ENCODE measurements around the gene OR2D3.
A peak's percentile ranks its signal among the peaks of the same experiment; 100 is the strongest.
"Not testable (repeated sequence)": the region's sequence is repeated elsewhere in the genome, so short reads cannot be mapped to it uniquely, and the experiment has no call there.

The OR2D3 gene

GRCh38 chr11:6888830-6889229 is 32.0 kb upstream of the OR2D3 start:
- no peak for DNase-seq (ENCODE audit: low read depth)

GRCh38 chr11:6889835-6890234 is 31.0 kb upstream of the OR2D3 start:
- TF ChIP-seq, protein P1, sequence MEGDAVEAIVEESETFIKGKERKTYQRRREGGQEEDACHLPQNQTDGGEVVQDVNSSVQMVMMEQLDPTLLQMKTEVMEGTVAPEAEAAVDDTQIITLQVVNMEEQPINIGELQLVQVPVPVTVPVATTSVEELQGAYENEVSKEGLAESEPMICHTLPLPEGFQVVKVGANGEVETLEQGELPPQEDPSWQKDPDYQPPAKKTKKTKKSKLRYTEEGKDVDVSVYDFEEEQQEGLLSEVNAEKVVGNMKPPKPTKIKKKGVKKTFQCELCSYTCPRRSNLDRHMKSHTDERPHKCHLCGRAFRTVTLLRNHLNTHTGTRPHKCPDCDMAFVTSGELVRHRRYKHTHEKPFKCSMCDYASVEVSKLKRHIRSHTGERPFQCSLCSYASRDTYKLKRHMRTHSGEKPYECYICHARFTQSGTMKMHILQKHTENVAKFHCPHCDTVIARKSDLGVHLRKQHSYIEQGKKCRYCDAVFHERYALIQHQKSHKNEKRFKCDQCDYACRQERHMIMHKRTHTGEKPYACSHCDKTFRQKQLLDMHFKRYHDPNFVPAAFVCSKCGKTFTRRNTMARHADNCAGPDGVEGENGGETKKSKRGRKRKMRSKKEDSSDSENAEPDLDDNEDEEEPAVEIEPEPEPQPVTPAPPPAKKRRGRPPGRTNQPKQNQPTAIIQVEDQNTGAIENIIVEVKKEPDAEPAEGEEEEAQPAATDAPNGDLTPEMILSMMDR (conservative IDR thresholded peaks at IDR 0.05; ENCODE audit: low read depth, low read length), result no peak

More at GRCh38 chr11:6888830-6889229, 32.0 kb upstream of the OR2D3 start:
- no peak overlapping the region for H3K4me3 ChIP-seq (ENCODE audit: low read depth, low read length)
- TF ChIP-seq, protein P1 (conservative IDR thresholded peaks at IDR 0.05; ENCODE audit: low read depth, low read length), result no peak

GRCh38 chr11:6892400-6892799 is 28.4 kb upstream of the OR2D3 start, which contains the start of gene OR2D2:
Gene OR2D2, minus strand, starts transcription at chr11:6892500. Its CDS starts 0 bp downstream, at chr11:6892500.
- no peak within 1 kb of the TSS for H3K4me3 ChIP-seq (ENCODE audit: low read depth, low read length)
- TF ChIP-seq, protein P1 (conservative IDR thresholded peaks at IDR 0.05; ENCODE audit: low read depth, low read length), result no peak
- no peak for DNase-seq (ENCODE audit: low read depth)

More at GRCh38 chr11:6889835-6890234, 31.0 kb upstream of the OR2D3 start:
- DNase-seq (ENCODE audit: low read depth), result no peak
- H3K4me3 ChIP-seq (ENCODE audit: low read depth, low read length), result no peak overlapping the region

- no peak overlapping the region for H3K4me3 ChIP-seq (ENCODE audit: low read depth, low read length)
- TF ChIP-seq, protein P1 (conservative IDR thresholded peaks at IDR 0.05; ENCODE audit: low read depth, low read length), result no peak
- no peak for DNase-seq (ENCODE audit: low read depth)
Observed at GRCh38 chr11:6894097-6894496, 26.7 kb upstream of the OR2D3 start.

GRCh38 chr11:6895010-6895409 is 25.8 kb upstream of the OR2D3 start:
- no peak overlapping the region for H3K4me3 ChIP-seq (ENCODE audit: low read depth, low read length)
- TF ChIP-seq, protein P1 (conservative IDR thresholded peaks at IDR 0.05; ENCODE audit: low read depth, low read length), result no peak
- DNase-seq (ENCODE audit: low read depth), result no peak

- H3K4me3 ChIP-seq (ENCODE audit: low read depth, low read length), result no peak overlapping the region
- TF ChIP-seq, protein P1 (conservative IDR thresholded peaks at IDR 0.05; ENCODE audit: low read depth, low read length), result no peak
- no peak for DNase-seq (ENCODE audit: low read depth)
Observed at GRCh38 chr11:6898911-6899310, 21.9 kb upstream of the OR2D3 start.

- TF ChIP-seq, protein P1 (conservative IDR thresholded peaks at IDR 0.05; ENCODE audit: low read depth, low read length), result no peak
- H3K4me3 ChIP-seq (ENCODE audit: low read depth, low read length), result no peak overlapping the region
- DNase-seq (ENCODE audit: low read depth), result peak; percentile 3
Observed at GRCh38 chr11:6900327-6900999, 20.3 kb upstream of the OR2D3 start.

DNA sequence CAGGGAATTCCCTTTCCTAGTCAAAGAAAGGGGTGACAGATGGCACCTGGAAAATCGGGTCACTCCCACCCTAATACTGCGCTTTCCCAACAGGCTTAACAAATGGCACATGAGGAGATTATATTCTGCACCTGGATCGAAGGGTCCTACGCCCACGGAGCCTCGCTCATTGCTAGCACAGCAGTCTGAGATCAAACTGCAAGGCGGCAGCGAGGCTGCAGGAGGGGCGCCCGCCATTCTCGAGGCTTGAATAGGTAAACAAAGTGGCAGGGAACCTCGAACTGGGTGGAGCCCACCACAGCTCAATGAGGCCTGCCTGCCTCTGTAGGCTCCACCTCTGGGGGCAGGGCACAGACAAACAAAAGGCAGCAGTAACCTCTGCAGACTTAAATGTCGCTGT is 16.0 kb upstream of the OR2D3 start:
- not testable (repeated sequence) for DNase-seq (ENCODE audit: low read depth); H3K4me3 ChIP-seq (ENCODE audit: low read depth, low read length)
